PC-3 (cell line): ENCODE measurements around the gene ARHGAP22. TPM values are rescaled to one million over a fixed set of nuclear protein-coding genes. Genes with fewer than 3 reads are reported as not detected.

ENCODE experiments used
- ATAC-seq: fragments of 200-7000 bp; cut with Tn5 transposase; 2 replicates; pipeline ENCODE4 v1.9.1; 2020; ENCODE audit warnings: mild to moderate bottlenecking, moderate library complexity
- BruUV-seq: library from RNA; stranded (reverse); fragments of 400-500 nt; replicated peaks from 2 replicates; lab custom pipeline; 2021; lab: Mats Ljungman, UMichigan
- CTCF ChIA-PET: fragments of 300-600 bp; sonication (Branson Sonifier 250); formaldehyde crosslinking; loops from one replicate; lab custom pipeline; 2022; ENCODE audit warnings: antibody characterized with exemption; lab: Charles Lee
- POLR2A ChIA-PET: fragments of 300-600 bp; sonication (Branson Sonifier 250); formaldehyde crosslinking; loops from one replicate; lab custom pipeline; 2022; ENCODE audit warnings: antibody characterized with exemption; ENCODE audit not compliant: unreplicated experiment; lab: Charles Lee
- DNase-seq: peaks from one replicate; pipeline ENCODE4 v3.0.0-alpha.2; 2015
- H2AFZ ChIP-seq: fragments of 300-600 bp; sonication (generic); 2 replicates; pipeline ENCODE4 v1.6.0; 2016; ENCODE audit warnings: antibody characterized with exemption, low read length
- H3F3A ChIP-seq: fragments of 300-600 bp; sonication (generic); one replicate; pipeline ENCODE4 v1.6.0; 2017; ENCODE audit warnings: antibody characterized with exemption, low read length, control low read depth, mild to moderate bottlenecking; ENCODE audit not compliant: unreplicated experiment
- H3K27ac ChIP-seq: fragments of 300-600 bp; sonication (generic); 2 replicates; pipeline ENCODE4 v1.5.1; 2016; ENCODE audit warnings: mild to moderate bottlenecking, low read length
- H3K27me3 ChIP-seq: fragments of 300-600 bp; sonication (generic); 2 replicates; pipeline ENCODE4 v1.6.1; 2016; ENCODE audit warnings: low read length, mixed read lengths
- H3K36me3 ChIP-seq: fragments of 300-600 bp; sonication (generic); 2 replicates; pipeline ENCODE4 v1.6.1; 2016; ENCODE audit warnings: low read depth, mixed run types, low read length, mixed read lengths
- H3K4me1 ChIP-seq: fragments of 300-600 bp; sonication (generic); 2 replicates; pipeline ENCODE4 v1.5.1; 2016; ENCODE audit warnings: low read length; ENCODE audit not compliant: insufficient read depth
- H3K4me2 ChIP-seq: fragments of 300-600 bp; sonication (generic); 2 replicates; pipeline ENCODE4 v1.6.0; 2016; ENCODE audit warnings: low read length
- H3K4me3 ChIP-seq: fragments of 300-600 bp; sonication (generic); 2 replicates; pipeline ENCODE4 v1.5.1; 2016; ENCODE audit warnings: mild to moderate bottlenecking, low read length, mixed read lengths
- H3K79me2 ChIP-seq: fragments of 300-600 bp; sonication (generic); 2 replicates; pipeline ENCODE4 v1.6.1; 2017; ENCODE audit warnings: low read length, mixed read lengths
- H3K9ac ChIP-seq: fragments of 300-600 bp; sonication (generic); 2 replicates; pipeline ENCODE4 v1.6.0; 2016; ENCODE audit warnings: mild to moderate bottlenecking, low read length
- H3K9me2 ChIP-seq: fragments of 300-600 bp; sonication (generic); replicated peaks from 2 replicates; pipeline ENCODE4 v1.6.1; 2016; ENCODE audit warnings: mixed run types, low read length, mixed read lengths
- H3K9me3 ChIP-seq: fragments of 300-600 bp; sonication (generic); 2 replicates; pipeline ENCODE4 v1.6.1; 2016; ENCODE audit warnings: low read length, mixed read lengths
- H4K20me1 ChIP-seq: fragments of 300-600 bp; sonication (generic); 2 replicates; pipeline ENCODE4 v1.6.1; 2016; ENCODE audit warnings: low read length, mixed read lengths
- EZH2 ChIP-seq: fragments of 300-600 bp; sonication (generic); IDR thresholded peaks from one replicate; pipeline ENCODE4 v1.6.1; 2017; ENCODE audit warnings: antibody characterized with exemption, mild to moderate bottlenecking, low read length; ENCODE audit not compliant: unreplicated experiment
- EZH2phosphoT487 ChIP-seq: fragments of 300-600 bp; sonication (generic); IDR thresholded peaks from 2 replicates; pipeline ENCODE4 v1.6.1; 2018; ENCODE audit warnings: mild to moderate bottlenecking, antibody characterized with exemption, low read length, borderline replicate concordance
- intact Hi-C: fragments of 100-400 bp; cut with micrococcal nuclease; formaldehyde crosslinking; loops from 2 replicates; pipeline ENCODE4 v1.9.0; 2023
- total RNA-seq: library from RNA; depleted of rRNA; stranded (reverse); fragments of >200 nt; gene quantifications from 2 replicates; pipeline ENCODE4 v1.2.3, GENCODE V29; 2014
- TF ChIP-seq, protein P1 (sequence below): fragments of 300-600 bp; sonication (generic); conservative IDR thresholded peaks from 2 replicates; pipeline ENCODE4 v1.5.1; 2017; ENCODE audit warnings: antibody characterized with exemption, low read depth, mild to moderate bottlenecking, low read length

Gene ARHGAP22
- total RNA-seq, 1 experiment from 2014 or later, result 12.2 TPM

DNA sequence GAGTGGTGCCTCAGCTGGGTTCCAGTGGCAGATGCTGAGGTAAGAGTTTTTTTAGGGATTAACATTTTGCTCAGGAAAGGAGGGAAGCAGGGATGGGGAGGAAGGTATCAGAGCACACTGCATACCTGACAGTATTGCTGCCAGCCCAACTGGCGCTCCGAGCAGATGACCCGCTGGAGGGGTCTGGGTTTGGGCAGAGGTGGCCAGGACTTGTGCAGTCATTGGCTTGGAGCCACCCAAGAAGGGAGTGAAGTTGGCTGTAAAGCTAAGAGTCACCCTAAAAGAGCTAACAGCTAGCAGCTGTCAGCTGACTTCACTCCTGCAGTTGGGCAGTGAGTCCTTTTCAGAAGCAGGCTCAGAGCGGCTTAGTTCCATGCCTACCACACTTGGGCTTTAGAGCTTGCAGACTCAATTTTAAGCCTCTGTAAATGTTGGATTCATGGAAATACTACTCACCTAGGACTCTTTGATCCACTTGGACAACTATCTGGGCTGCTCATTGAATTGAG lies 5.8 kb upstream of the ARHGAP22 start:
- ChIA-PET POLR2A (no interaction called here), CTCF (no interaction called here)
- intact Hi-C loops, result no loop called here
- Histone ChIP-seq H2AFZ (no peak overlapping the region), H3K9ac (no peak overlapping the region), H3K4me3 (no peak overlapping the region), H3K9me3 (no peaks in the 10 kb centered on the region), H3K36me3 (no peaks in the 10 kb centered on the region), H3K27ac (no peak overlapping the region), H3K4me2 (no peak overlapping the region), H3K9me2 (no peaks in the 10 kb centered on the region), H4K20me1 (no peaks in the 10 kb centered on the region), H3K4me1 (peaks cover 26% of the 10 kb centered on the region), H3F3A (no peaks in the 10 kb centered on the region), H3K27me3 (no peaks in the 10 kb centered on the region), H3K79me2 (no peaks in the 10 kb centered on the region)
- ATAC-seq (no peak), DNase-seq (no peak)
- TF ChIP-seq EZH2 (no peak), EZH2phosphoT487 (no peak)
- TF ChIP-seq, protein P1, sequence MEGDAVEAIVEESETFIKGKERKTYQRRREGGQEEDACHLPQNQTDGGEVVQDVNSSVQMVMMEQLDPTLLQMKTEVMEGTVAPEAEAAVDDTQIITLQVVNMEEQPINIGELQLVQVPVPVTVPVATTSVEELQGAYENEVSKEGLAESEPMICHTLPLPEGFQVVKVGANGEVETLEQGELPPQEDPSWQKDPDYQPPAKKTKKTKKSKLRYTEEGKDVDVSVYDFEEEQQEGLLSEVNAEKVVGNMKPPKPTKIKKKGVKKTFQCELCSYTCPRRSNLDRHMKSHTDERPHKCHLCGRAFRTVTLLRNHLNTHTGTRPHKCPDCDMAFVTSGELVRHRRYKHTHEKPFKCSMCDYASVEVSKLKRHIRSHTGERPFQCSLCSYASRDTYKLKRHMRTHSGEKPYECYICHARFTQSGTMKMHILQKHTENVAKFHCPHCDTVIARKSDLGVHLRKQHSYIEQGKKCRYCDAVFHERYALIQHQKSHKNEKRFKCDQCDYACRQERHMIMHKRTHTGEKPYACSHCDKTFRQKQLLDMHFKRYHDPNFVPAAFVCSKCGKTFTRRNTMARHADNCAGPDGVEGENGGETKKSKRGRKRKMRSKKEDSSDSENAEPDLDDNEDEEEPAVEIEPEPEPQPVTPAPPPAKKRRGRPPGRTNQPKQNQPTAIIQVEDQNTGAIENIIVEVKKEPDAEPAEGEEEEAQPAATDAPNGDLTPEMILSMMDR, result no peak
- no TSS peak for BruUV-seq

DNA sequence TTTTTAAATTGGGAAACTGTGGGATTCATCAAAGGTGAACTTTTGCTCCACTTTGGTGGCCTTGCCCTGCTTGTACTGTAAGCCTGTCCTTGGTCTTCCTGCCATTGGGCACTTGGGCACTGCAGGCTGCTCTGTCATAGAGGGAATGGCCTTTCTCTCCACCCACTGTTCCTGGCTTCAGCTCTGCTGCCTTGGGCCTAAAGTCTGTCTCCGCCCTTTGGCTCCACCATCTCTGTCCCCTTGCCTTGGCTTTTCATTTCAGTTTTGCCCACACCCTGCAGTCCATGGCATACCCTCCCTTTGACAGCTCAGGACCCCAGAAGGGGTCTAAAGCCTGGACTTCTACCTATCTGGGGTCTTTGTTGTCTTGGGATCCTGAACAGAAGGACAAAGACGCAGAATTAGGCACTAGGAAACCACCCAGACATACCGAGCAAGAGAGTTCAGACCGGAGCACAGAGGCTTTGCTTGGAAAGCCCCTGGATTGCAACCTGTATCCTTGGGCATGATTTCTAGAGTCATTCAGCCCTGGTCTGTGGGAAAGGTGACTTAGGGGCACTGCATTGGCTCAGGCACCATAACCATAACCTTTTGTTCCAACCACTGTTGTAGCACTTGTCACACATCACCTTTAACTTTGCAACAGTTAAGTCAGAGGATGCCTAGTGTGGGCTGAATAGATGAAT lies 5.2 kb upstream of the ARHGAP22 start:
- ATAC-seq, result no peak
- no peaks in the 10 kb centered on the region for H3F3A ChIP-seq
- H3K27ac ChIP-seq, result no peak overlapping the region
- H4K20me1 ChIP-seq, result no peaks in the 10 kb centered on the region
- H3K9me3 ChIP-seq, result no peaks in the 10 kb centered on the region
- H3K36me3 ChIP-seq, result no peaks in the 10 kb centered on the region
- BruUV-seq, result no TSS peak
- POLR2A ChIA-PET, result no interaction called here
- no peaks in the 10 kb centered on the region for H3K27me3 ChIP-seq
- H3K79me2 ChIP-seq, result no peaks in the 10 kb centered on the region
- DNase-seq, result no peak
- H3K9me2 ChIP-seq, result no peaks in the 10 kb centered on the region
- CTCF ChIA-PET, result no interaction called here
- no peak overlapping the region for H3K4me3 ChIP-seq
- H2AFZ ChIP-seq, result no peak overlapping the region
- intact Hi-C loops, result no loop called here
- no peak overlapping the region for H3K4me2 ChIP-seq
- H3K4me1 ChIP-seq, result peaks cover 31% of the 10 kb centered on the region
- no peak overlapping the region for H3K9ac ChIP-seq
- TF ChIP-seq, protein P1, result no peak
- TF ChIP-seq EZH2phosphoT487 (no peak), EZH2 (no peak)

DNA sequence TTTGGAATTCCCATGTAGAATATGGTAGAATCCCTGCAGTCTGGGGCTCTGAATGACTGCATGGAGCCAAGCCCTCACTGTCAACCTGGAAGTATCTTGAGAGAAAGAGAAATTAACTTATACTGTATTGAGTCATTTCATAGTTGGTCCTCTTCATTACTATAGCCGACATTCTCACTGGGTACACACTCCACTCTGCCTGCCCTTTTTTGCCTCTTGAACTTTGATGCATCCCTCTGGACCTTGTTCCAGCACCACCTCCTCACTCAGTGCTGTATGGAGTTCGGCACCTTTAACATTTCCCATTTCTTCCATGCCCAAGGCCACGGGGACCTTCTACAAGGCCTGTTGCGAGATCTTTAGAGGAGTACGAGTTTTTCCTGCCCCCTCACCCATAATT lies 4.6 kb upstream of the ARHGAP22 start:
- Histone ChIP-seq H3K4me1 (peaks cover 35% of the 10 kb centered on the region), H3F3A (no peaks in the 10 kb centered on the region), H3K4me3 (no peak overlapping the region), H2AFZ (no peak overlapping the region), H3K27me3 (no peaks in the 10 kb centered on the region), H3K4me2 (no peak overlapping the region), H3K79me2 (peaks cover 3% of the 10 kb centered on the region), H3K27ac (no peak overlapping the region), H3K36me3 (no peaks in the 10 kb centered on the region), H3K9ac (no peak overlapping the region), H3K9me3 (no peaks in the 10 kb centered on the region), H3K9me2 (no peaks in the 10 kb centered on the region), H4K20me1 (no peaks in the 10 kb centered on the region)
- intact Hi-C loops, result no loop called here
- POLR2A ChIA-PET, result no interaction called here
- CTCF ChIA-PET, result no interaction called here
- no TSS peak for BruUV-seq
- ATAC-seq (no peak), DNase-seq (no peak)
- TF ChIP-seq EZH2 (no peak), EZH2phosphoT487 (no peak)
- TF ChIP-seq, protein P1, result no peak
